GM18526 (cell line): ENCODE data around the gene KCND3.

ENCODE experiments used
- POLR2A ChIP-seq: IDR thresholded peaks from 3 replicates; pipeline ENCODE4 v1.6.1; 2011; ENCODE audit not compliant: insufficient read length; ENCODE audit errors: extremely low read depth

The KCND3 gene

GRCh38 chr1:111786669-111787207 is 202.7 kb downstream of the KCND3 start:
- no peak for TF ChIP-seq POLR2A

GRCh38 chr1:111784273-111784901 is 205.1 kb downstream of the KCND3 start:
- TF ChIP-seq POLR2A, result no peak

GRCh38 chr1:111779546-111779945 is 209.9 kb downstream of the KCND3 start:
- no peak for TF ChIP-seq POLR2A

- TF ChIP-seq POLR2A, result no peak
Observed at GRCh38 chr1:111778541-111779051, 210.9 kb downstream of the KCND3 start.

- TF ChIP-seq POLR2A, result no peak
Observed at GRCh38 chr1:111778066-111778465, 211.4 kb downstream of the KCND3 start.

- TF ChIP-seq POLR2A, result no peak
Observed at GRCh38 chr1:111777301-111777700, 212.2 kb downstream of the KCND3 start.

- no peak for TF ChIP-seq POLR2A
Observed at GRCh38 chr1:111776861-111777260, 212.6 kb downstream of the KCND3 start.

GRCh38 chr1:111776391-111776790 is 213.1 kb downstream of the KCND3 start:
- no peak for TF ChIP-seq POLR2A

GRCh38 chr1:111775966-111776365 is 213.5 kb downstream of the KCND3 start:
- no peak for TF ChIP-seq POLR2A

GRCh38 chr1:111770916-111771315 is 218.6 kb downstream of the KCND3 start:
- TF ChIP-seq POLR2A, result no peak

- no peak for TF ChIP-seq POLR2A
Observed at GRCh38 chr1:111769517-111770146, 219.8 kb downstream of the KCND3 start.

GRCh38 chr1:111768625-111769024 is 220.8 kb downstream of the KCND3 start:
- TF ChIP-seq POLR2A, result no peak

GRCh38 chr1:111768023-111768422 is 221.4 kb downstream of the KCND3 start:
- no peak for TF ChIP-seq POLR2A

GRCh38 chr1:111762332-111762731 is 227.1 kb downstream of the KCND3 start:
- TF ChIP-seq POLR2A, result no peak

- no peak for TF ChIP-seq POLR2A
Observed at GRCh38 chr1:111761717-111762116, 227.8 kb downstream of the KCND3 start.

- no peak for TF ChIP-seq POLR2A
Observed at GRCh38 chr1:111758373-111758772, 231.1 kb downstream of the KCND3 start.
